GM11168 (cell line): ENCODE measurements around the gene PPP1R37.

ENCODE experiments used
- in situ Hi-C: fragments of 300-500 bp; cut with MboI; formaldehyde crosslinking; loops from one replicate; pipeline ENCODE4 v1.12.0; 2022; ENCODE audit warnings: low sequenced_read_pairs; ENCODE audit not compliant: unreplicated experiment

The PPP1R37 gene

GRCh38 chr19:45163751-45164460 is 70.9 kb downstream of the PPP1R37 start:
- in situ Hi-C loops, result no loop called here

GRCh38 chr19:45164577-45165335 is 71.8 kb downstream of the PPP1R37 start:
- in situ Hi-C loops, result no loop called here

GRCh38 chr19:45166723-45167252 is 73.8 kb downstream of the PPP1R37 start:
- in situ Hi-C loops, result no loop called here

GRCh38 chr19:45168767-45169351 is 75.9 kb downstream of the PPP1R37 start:
- in situ Hi-C loops, result no loop called here

GRCh38 chr19:45169602-45170001 is 76.6 kb downstream of the PPP1R37 start:
- in situ Hi-C loops, result no loop called here

GRCh38 chr19:45170146-45171106 is 77.4 kb downstream of the PPP1R37 start:
- in situ Hi-C loops, result no loop called here

GRCh38 chr19:45171211-45171623 is 78.2 kb downstream of the PPP1R37 start:
- in situ Hi-C loops, result no loop called here

GRCh38 chr19:45172173-45172572 is 79.2 kb downstream of the PPP1R37 start:
- in situ Hi-C loops, result no loop called here

GRCh38 chr19:45172611-45173208 is 79.7 kb downstream of the PPP1R37 start:
- in situ Hi-C loops, result no loop called here

- in situ Hi-C loops, result no loop called here
Measured at GRCh38 chr19:45173816-45174215, 80.8 kb downstream of the PPP1R37 start.

GRCh38 chr19:45175515-45176345 is 82.8 kb downstream of the PPP1R37 start:
- in situ Hi-C loops, result no loop called here

- in situ Hi-C loops, result no loop called here
Measured at GRCh38 chr19:45177817-45178261, 84.9 kb downstream of the PPP1R37 start, which contains the start of gene TRAPPC6A. TRAPPC6A (minus strand) TSS chr19:45178237; CDS start chr19:45178218, 19 bp downstream.

GRCh38 chr19:45178262-45179071 is 85.5 kb downstream of the PPP1R37 start, which contains the start of gene BLOC1S3:
BLOC1S3 (plus strand) TSS chr19:45178784; CDS start chr19:45179297, 513 bp downstream.
- in situ Hi-C loops, result no loop called here

GRCh38 chr19:45179072-45179891 is 86.3 kb downstream of the PPP1R37 start:
- in situ Hi-C loops, result no loop called here

- in situ Hi-C loops, result no loop called here
Measured at GRCh38 chr19:45179892-45180370, 87.0 kb downstream of the PPP1R37 start.

- in situ Hi-C loops, result no loop called here
Measured at GRCh38 chr19:45180936-45181335, 88.0 kb downstream of the PPP1R37 start.

- in situ Hi-C loops, result no loop called here
Measured at GRCh38 chr19:45182758-45183157, 89.8 kb downstream of the PPP1R37 start.
